ENCODE data around the gene TTC13. TPM values are rescaled to one million over a fixed set of nuclear protein-coding genes. Genes with fewer than 3 reads are reported as not detected.

TTC13 gene
- total RNA-seq, 1 experiment from 2014 or later: 12.3 TPM

- no peak for TF ChIP-seq REST (IDR thresholded peaks at IDR 0.05; ENCODE audit: low read depth)
Measured at GRCh38 chr1:230970432-230970831, 8.2 kb downstream of the TTC13 start (continued).

- Histone ChIP-seq H3K4me1 (ENCODE audit: control insufficient read depth in 1 of 2, insufficient read depth in 2 of 2, low read length in 2 of 2) (no peaks in the 10 kb centered on the region), H3K36me3 (ENCODE audit: control insufficient read depth in 1 of 2, insufficient read depth in 2 of 2, low read length in 2 of 2) (no peaks in the 10 kb centered on the region), H2AFZ (ENCODE audit: low read depth, low read length, poor library complexity, severe bottlenecking) (no peak overlapping the region), H3K79me2 (ENCODE audit: insufficient read depth, low read length) (no peaks in the 10 kb centered on the region), H3K27me3 (ENCODE audit: insufficient read depth, low read length) (no peaks in the 10 kb centered on the region), H3K4me3 (replicated peaks in 1 of 2; ENCODE audit: low read depth in 1 of 2, low read length in 2 of 2) (no peak overlapping the region), H3K27ac (ENCODE audit: low read depth, low read length) (no peak overlapping the region), H3K4me2 (ENCODE audit: low read length) (no peak overlapping the region), H3K9me3 (ENCODE audit: control insufficient read depth in 1 of 2, insufficient read depth in 1 of 2, low read depth in 1 of 2, low read length in 2 of 2) (no peaks in the 10 kb centered on the region), H3K9me2 (ENCODE audit: insufficient read depth) (no peaks in the 10 kb centered on the region), H4K20me1 (ENCODE audit: insufficient read depth) (no peaks in the 10 kb centered on the region), H3K9ac (ENCODE audit: low read length) (no peak overlapping the region)
- intact Hi-C loops (cut with micrococcal nuclease): no loop called here
- no TSS peak for BruUV-seq (replicated peaks)
- ATAC-seq: no peak
- ChIA-PET POLR2A (no interaction called here), RAD21 (ENCODE audit: low non-redundant PET in 1 of 2, low total read pairs in 2 of 2, uncharacterized antibody in 2 of 2, unreplicated experiment in 2 of 2) (no interaction called here), CTCF (no interaction called here)
- TF ChIP-seq JUND (IDR thresholded peaks at IDR 0.05) (no peak), SRF (IDR thresholded peaks at IDR 0.05; ENCODE audit: low read depth) (no peak), MAX (IDR thresholded peaks at IDR 0.05) (no peak), ZBTB33 (IDR thresholded peaks at IDR 0.05; ENCODE audit: extremely low read depth, insufficient replicate concordance, low read length) (no peak), RAD21 (IDR thresholded peaks at IDR 0.05; ENCODE audit: low read depth) (no peak), REST (IDR thresholded peaks at IDR 0.05; ENCODE audit: low read depth) (no peak), EZH2 (IDR thresholded peaks at IDR 0.05) (no peak)
- DNase-seq (ENCODE audit: low read depth, low spot score): no peak
Measured at GRCh38 chr1:230966358-230966873, 12.2 kb downstream of the TTC13 start.
